D721Med (cell line): ENCODE results near the gene CYP3A4.

Experiments used
- DNase-seq: peaks from one replicate; pipeline ENCODE4 v3.0.0; 2011; ENCODE audit warnings: low spot score; ENCODE audit not compliant: insufficient read length
- FAIRE-seq: peaks from 2 replicates; lab custom pipeline; 2011; peaks lifted over from hg19 to GRCh38; lab: Jason Lieb, UNC
- TF ChIP-seq, protein P1 (sequence below): IDR thresholded peaks from 2 replicates; pipeline ENCODE4 v1.5.1; 2012; ENCODE audit warnings: mild to moderate bottlenecking, control low read depth; ENCODE audit not compliant: insufficient read depth; ENCODE audit errors: missing control alignments

CYP3A4 gene

DNA sequence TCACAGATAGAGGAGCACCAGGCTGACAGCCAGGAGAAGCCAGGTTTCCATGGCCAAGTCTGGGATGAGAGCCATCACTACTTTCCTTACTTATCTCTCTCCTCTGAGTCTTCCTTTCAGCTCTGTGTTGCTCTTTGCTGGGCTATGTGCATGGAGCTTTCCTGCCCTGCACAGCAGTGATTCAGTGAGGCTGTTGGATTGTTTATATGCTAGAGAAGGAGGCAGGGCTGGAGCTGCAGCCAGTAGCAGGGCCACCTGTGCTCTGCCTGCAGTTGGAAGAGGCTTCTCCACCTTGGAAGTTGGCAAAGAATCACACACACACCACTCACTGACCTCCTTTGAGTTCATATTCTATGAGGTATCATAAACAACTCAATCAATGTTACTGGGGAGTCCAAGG, at the start of gene CYP3A4:
TSS of gene CYP3A4 (minus strand) at position 178 of the 400 bp plus-strand sequence. CDS start at position 75, 103 bp downstream.
- TF ChIP-seq, protein P1, sequence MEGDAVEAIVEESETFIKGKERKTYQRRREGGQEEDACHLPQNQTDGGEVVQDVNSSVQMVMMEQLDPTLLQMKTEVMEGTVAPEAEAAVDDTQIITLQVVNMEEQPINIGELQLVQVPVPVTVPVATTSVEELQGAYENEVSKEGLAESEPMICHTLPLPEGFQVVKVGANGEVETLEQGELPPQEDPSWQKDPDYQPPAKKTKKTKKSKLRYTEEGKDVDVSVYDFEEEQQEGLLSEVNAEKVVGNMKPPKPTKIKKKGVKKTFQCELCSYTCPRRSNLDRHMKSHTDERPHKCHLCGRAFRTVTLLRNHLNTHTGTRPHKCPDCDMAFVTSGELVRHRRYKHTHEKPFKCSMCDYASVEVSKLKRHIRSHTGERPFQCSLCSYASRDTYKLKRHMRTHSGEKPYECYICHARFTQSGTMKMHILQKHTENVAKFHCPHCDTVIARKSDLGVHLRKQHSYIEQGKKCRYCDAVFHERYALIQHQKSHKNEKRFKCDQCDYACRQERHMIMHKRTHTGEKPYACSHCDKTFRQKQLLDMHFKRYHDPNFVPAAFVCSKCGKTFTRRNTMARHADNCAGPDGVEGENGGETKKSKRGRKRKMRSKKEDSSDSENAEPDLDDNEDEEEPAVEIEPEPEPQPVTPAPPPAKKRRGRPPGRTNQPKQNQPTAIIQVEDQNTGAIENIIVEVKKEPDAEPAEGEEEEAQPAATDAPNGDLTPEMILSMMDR, result no peak
- FAIRE-seq, result no peak
- no peak for DNase-seq

DNA sequence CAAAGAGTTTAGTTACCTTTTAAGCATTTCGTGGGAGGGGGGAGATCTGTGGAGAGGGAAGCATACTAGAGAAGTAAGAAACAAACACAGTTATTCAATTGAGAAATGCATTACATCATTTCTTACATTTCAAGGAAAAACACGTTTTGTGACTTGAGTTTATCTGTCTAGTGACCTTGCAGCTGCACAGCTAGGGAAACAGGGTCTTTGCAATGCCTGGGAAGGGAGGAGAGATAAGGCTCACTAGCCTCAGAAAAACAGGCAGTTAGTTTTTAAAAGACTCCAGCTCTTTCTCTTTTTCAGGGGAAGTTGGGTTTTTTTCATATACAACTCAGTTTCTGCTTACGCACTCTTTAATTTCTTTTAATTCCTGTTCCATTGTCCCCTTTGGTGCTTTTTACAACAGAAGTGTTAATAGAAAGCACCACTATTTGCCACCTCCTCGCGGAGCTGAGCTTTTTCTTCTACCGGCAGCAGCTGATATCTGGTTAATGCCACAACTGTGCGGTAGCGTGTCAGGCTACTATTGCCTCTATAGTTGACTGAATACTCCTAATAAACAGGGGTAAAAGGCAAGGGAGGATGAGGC, 49.4 kb upstream of the CYP3A4 start:
- DNase-seq, result no peak
- TF ChIP-seq, protein P1, result no peak
- FAIRE-seq, result no peak

DNA sequence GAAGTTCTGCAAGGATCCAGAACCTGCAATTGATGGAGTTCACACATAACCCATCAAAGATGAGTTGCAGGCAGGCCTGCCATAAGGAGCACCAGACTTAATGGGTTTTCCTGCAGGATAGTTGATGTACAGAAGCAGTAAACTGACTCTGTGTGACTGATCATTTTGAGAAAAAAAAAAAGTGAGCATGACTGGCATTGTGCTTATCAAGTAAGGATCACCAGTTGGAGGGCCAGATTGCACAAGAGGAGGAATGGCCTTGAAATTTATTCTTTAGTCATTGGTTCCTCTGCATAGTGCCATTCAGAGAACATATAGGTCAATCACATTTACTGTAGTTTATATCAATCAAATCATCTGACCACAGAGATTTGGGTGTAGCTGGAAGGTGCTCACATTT, 47.6 kb upstream of the CYP3A4 start:
- FAIRE-seq, result no peak
- no peak for DNase-seq
- TF ChIP-seq, protein P1, result no peak

DNA sequence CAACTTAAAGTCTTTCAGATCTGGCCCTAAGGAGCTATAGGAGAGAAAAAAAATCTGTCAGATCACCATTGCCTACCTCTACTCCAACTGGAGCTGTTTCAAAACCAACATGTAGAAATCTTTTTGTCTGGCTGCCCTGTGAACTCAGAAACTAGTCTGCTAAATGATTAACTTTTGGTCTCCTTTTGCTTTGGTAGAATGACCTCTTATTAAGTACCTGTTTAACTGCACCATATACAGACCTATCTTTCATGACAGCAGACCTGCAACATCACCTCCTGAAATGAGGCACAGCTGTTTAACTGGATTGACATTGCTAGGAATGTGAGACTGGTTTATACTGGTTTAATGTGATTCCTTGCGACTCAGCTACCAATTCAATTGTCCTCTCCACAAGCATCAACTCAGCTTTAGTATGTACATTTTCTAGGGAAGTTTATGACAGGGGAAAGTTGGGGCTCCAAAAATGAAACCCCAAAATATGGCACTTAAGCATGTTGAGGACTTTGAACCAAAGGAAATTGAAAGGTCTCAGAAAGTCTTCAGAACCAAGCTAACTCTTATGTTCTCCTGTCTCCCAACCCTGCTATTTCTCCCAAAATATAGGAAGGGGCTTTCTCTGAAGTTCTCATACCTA, 45.7 kb upstream of the CYP3A4 start:
- no peak for FAIRE-seq
- TF ChIP-seq, protein P1, result no peak
- no peak for DNase-seq

DNA sequence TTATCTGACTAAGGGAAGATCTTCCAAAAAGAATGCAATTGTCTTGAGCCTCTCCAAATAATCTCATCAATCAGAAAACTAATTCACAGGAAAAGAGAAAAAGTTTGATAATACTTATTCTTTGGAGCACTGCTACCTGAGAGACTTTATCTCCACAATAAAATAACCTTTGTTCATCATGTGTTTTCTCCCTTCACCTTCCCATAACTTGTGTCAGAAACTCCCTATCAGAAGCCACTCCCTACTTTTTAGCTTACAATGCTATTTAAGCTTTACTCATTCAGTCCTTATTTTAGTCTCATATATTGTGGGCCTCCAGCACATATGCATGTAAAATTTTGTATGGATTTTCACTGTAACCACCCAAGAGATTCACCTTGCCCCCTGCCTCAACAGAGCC, 44.8 kb upstream of the CYP3A4 start:
- FAIRE-seq, result no peak
- TF ChIP-seq, protein P1, result no peak
- DNase-seq, result no peak

DNA sequence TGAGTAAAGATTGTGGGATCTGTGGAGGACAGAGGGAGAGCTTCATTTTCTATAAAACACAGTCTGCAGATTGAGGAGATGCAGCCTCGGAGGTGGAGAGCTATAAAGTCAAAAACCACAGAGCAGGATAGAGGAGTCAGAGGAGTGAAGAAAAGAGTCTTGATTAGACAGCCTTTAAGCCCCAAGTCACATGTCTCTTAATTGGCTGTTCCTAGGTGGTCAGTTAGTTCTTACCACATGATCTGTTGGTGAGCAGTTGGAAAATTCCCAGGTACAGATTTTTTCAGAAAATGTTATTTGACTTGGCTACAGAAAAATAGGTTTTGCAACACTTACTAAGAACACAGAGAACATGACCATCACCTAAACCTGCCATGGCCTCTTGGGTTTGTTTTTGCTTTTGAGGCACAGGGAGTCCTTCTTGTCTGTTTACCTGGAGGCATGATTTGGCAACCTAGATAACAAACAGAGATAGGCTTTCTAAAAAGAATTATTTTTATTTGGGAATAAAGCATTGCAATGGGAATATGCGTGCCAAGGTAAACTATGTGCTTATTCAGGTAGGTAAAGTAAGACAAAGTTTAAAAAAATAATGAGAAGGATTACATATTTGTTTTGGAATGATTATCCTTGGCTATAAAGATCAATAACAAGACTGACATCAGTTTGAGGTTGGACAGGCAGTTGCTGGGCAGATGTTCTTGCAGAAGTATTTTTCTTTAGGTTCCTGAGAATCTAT, 43.2 kb upstream of the CYP3A4 start:
- FAIRE-seq, result no peak
- no peak for DNase-seq
- TF ChIP-seq, protein P1, result no peak
